Panc1 (cell line): ENCODE data around the gene NKX2-2.

Experiments used
- POLR2AphosphoS5 ChIP-seq: IDR thresholded peaks from 2 replicates; pipeline ENCODE4 v1.6.1; 2012; ENCODE audit warnings: mild to moderate bottlenecking, low read depth, low read length, moderate library complexity
- SIN3A ChIP-seq: IDR thresholded peaks from 2 replicates; pipeline ENCODE4 v1.6.1; 2012; ENCODE audit warnings: low read depth, mild to moderate bottlenecking, low read length, moderate library complexity, borderline replicate concordance; ENCODE audit not compliant: insufficient read depth
- TCF7L2 ChIP-seq: IDR thresholded peaks from 2 replicates; pipeline ENCODE4 v1.6.1; 2011; ENCODE audit warnings: mild to moderate bottlenecking, low read depth, low read length, inconsistent platforms
- TF ChIP-seq, protein P1 (sequence below): fragments of 450-650 bp; IDR thresholded peaks from 2 replicates; pipeline ENCODE4 v1.5.1; 2017; ENCODE audit warnings: mild to moderate bottlenecking
- TF ChIP-seq, protein P2 (sequence below), 2 experiments: IDR thresholded peaks; 2 replicates each; pipeline ENCODE4 v1.6.1; 2011 to 2012; ENCODE audit warnings: low read depth in 2 of 2, control low read depth in 1 of 2, low read length in 1 of 2, mild to moderate bottlenecking in 1 of 2, moderate library complexity in 1 of 2; ENCODE audit not compliant: insufficient read depth in 1 of 2

DNA sequence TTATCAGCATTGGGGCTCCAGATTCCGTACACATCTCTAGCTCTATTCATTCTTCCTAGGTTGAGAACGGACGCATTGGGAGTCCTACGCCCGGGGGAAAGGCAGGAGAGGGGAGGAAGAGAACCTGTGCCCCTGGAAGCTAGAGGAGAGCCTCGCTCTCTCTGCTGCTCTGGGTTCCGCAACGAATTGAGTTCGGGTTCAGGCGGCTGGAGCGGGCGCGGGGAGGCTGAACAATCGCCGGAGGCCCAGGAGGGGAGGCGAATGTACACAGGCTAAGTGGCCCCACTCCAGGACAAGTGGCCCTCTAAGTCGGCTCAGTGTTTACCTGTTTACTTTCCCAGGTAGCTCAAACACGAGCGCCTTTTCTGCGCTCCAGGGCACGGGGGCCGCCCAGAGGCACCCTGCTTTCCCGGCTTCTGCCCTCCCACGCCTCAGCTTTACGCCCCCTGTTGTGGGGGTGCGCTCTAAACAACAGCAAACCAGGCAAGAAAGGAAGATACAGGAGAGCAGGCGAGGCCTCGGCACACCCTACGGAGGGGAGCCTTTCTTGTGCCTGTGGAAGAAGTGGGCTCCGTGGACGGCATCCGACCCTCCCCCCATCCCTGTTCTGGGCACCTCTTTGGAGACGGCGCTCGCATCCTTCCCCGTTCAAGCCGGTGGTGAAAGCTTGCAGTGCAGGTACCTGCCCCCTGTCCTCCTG, 4.6 kb upstream of the NKX2-2 start:
- TF ChIP-seq, protein P1, sequence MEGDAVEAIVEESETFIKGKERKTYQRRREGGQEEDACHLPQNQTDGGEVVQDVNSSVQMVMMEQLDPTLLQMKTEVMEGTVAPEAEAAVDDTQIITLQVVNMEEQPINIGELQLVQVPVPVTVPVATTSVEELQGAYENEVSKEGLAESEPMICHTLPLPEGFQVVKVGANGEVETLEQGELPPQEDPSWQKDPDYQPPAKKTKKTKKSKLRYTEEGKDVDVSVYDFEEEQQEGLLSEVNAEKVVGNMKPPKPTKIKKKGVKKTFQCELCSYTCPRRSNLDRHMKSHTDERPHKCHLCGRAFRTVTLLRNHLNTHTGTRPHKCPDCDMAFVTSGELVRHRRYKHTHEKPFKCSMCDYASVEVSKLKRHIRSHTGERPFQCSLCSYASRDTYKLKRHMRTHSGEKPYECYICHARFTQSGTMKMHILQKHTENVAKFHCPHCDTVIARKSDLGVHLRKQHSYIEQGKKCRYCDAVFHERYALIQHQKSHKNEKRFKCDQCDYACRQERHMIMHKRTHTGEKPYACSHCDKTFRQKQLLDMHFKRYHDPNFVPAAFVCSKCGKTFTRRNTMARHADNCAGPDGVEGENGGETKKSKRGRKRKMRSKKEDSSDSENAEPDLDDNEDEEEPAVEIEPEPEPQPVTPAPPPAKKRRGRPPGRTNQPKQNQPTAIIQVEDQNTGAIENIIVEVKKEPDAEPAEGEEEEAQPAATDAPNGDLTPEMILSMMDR: no peak
- no peak for TF ChIP-seq SIN3A
- TF ChIP-seq, protein P2, sequence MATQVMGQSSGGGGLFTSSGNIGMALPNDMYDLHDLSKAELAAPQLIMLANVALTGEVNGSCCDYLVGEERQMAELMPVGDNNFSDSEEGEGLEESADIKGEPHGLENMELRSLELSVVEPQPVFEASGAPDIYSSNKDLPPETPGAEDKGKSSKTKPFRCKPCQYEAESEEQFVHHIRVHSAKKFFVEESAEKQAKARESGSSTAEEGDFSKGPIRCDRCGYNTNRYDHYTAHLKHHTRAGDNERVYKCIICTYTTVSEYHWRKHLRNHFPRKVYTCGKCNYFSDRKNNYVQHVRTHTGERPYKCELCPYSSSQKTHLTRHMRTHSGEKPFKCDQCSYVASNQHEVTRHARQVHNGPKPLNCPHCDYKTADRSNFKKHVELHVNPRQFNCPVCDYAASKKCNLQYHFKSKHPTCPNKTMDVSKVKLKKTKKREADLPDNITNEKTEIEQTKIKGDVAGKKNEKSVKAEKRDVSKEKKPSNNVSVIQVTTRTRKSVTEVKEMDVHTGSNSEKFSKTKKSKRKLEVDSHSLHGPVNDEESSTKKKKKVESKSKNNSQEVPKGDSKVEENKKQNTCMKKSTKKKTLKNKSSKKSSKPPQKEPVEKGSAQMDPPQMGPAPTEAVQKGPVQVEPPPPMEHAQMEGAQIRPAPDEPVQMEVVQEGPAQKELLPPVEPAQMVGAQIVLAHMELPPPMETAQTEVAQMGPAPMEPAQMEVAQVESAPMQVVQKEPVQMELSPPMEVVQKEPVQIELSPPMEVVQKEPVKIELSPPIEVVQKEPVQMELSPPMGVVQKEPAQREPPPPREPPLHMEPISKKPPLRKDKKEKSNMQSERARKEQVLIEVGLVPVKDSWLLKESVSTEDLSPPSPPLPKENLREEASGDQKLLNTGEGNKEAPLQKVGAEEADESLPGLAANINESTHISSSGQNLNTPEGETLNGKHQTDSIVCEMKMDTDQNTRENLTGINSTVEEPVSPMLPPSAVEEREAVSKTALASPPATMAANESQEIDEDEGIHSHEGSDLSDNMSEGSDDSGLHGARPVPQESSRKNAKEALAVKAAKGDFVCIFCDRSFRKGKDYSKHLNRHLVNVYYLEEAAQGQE (IDR thresholded peaks at IDR 0.05; ENCODE audit: insufficient read depth in 1 of 2, low read depth in 2 of 2, low read length in 1 of 2): no peak
- TF ChIP-seq TCF7L2: no peak
- TF ChIP-seq POLR2AphosphoS5: no peak
